Esophagus squamous epithelium (tissue), 5 donors: Measurements from ENCODE around the gene KRTAP10-7. TPM values are rescaled to one million over a fixed set of nuclear protein-coding genes. Genes with fewer than 3 reads are reported as not detected.
"Not testable (repeated sequence)": the region's sequence is repeated elsewhere in the genome, so short reads cannot be mapped to it uniquely, and the experiment has no call there.

ENCODE experiments used
- DNase-seq: peaks from one replicate; lab custom pipeline; 2025; lab: John Stamatoyannopoulos, UW
- H3K27ac ChIP-seq, 4 donors: fragments of 200-600 bp; sonication (generic); one replicate each; pipeline ENCODE4 v1.5.1; 2016 to 2019; ENCODE audit warnings: mild to moderate bottlenecking in 1 of 4
- H3K27me3 ChIP-seq, 4 donors: fragments of 200-600 bp; sonication (generic); 1 replicate in 3 of 4; 2 replicates in 1 of 4; pipeline versions ENCODE4 v1.5.1 to v1.6.0; 2017 to 2021; ENCODE audit warnings: antibody characterized with exemption in 1 of 4
- H3K36me3 ChIP-seq, 3 donors: fragments of 200-600 bp; sonication (generic); one replicate each; pipeline ENCODE4 v1.5.1; 2016 to 2019
- H3K4me1 ChIP-seq, 3 donors: fragments of 200-600 bp; sonication (generic); one replicate each; pipeline ENCODE4 v1.5.1; 2017 to 2019
- H3K4me3 ChIP-seq, 4 donors: fragments of 200-600 bp; sonication (generic); 1 replicate in 3 of 4; 2 replicates in 1 of 4; pipeline ENCODE4 v1.5.1; 2016 to 2019; ENCODE audit warnings: mild to moderate bottlenecking in 2 of 4, moderate library complexity in 1 of 4
- H3K9me3 ChIP-seq, 3 donors: fragments of 200-600 bp; sonication (generic); one replicate each; pipeline ENCODE4 v1.5.1; 2016 to 2019
- CTCF ChIP-seq, 6 experiments: fragments of 450-650 bp in 4 of 6; fragments of 200-600 bp in 2 of 6; sonication (generic) in 2 of 6; IDR thresholded peaks; one replicate each; pipeline ENCODE4 v1.5.1; 2016 to 2019; ENCODE audit warnings: antibody characterized with exemption in 6 of 6, mild to moderate bottlenecking in 4 of 6, moderate library complexity in 4 of 6
- POLR2A ChIP-seq, 4 donors: fragments of 450-650 bp; IDR thresholded peaks; one replicate each; pipeline ENCODE4 v1.6.1; 2017; ENCODE audit warnings: antibody characterized with exemption in 4 of 4, mild to moderate bottlenecking in 4 of 4, moderate library complexity in 3 of 4
- WGBS, 2 donors: methylation state at CpG; one replicate each; pipeline ENCODE4 v1.1.5; 2018; 5-methylcytosine and 5-hydroxymethylcytosine counted together
- intact Hi-C: fragments of 100-400 bp; cut with DNase I; formaldehyde crosslinking; loops from one replicate; pipeline ENCODE4 v1.15.0; 2022
- total RNA-seq, 4 donors: library from RNA; depleted of rRNA; stranded (reverse); fragments of >200 nt; gene quantifications; one replicate each; pipeline ENCODE4 v1.1.0, GENCODE V29; 2016
- donor health status: DM: yes; HTN: yes; CAD: no.

KRTAP10-7 gene
- total RNA-seq, 4 donors from 2014 or later = not detected

- Histone ChIP-seq H3K27ac (no peak overlapping the region), H3K27me3 (peaks cover 0 to 56% (median 0%) of the 10 kb centered on the region in 4 donors), H3K4me1 (no peaks in the 10 kb centered on the region), H3K9me3 (peaks cover 0 to 19% (median 0%) of the 10 kb centered on the region in 3 donors), H3K4me3 (no peak overlapping the region), H3K36me3 (no peaks in the 10 kb centered on the region)
- intact Hi-C loops = no loop called here
- no peak for DNase-seq
- no peak for TF ChIP-seq POLR2A (IDR thresholded peaks at IDR 0.05)
- no peak for TF ChIP-seq CTCF (IDR thresholded peaks at IDR 0.05)
- WGBS, 2 donors = no CpG with 5 or more reads among the region's 12 CpGs
Measured at GRCh38 chr21:44639331-44639655, 38.9 kb downstream of the KRTAP10-7 start.

DNA sequence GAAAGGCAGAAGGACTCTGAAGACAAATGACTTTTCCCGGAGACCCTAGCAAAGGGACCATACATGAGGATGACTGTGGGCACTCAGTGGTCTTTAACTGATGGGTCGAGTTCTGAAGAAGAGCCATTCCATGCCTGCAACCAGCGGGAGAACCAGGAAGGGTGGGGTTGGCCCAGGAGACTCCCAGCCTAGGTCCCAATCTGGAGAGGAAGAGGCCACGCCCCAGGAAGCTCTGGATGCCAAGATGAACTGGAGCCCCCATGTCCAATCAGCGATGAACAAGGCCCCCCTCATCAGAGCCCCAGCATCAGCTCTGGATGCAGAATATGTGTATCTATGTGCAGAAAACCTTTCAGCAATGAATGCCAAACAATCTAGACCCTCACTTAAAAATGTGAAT, 40.4 kb downstream of the KRTAP10-7 start:
- peaks cover 0 to 45% (median 0%) of the 10 kb centered on the region in 4 donors for H3K27me3 ChIP-seq
- H3K4me1 ChIP-seq = no peaks in the 10 kb centered on the region
- DNase-seq = no peak
- no peaks in the 10 kb centered on the region for H3K36me3 ChIP-seq
- TF ChIP-seq POLR2A (IDR thresholded peaks at IDR 0.05) (no peak), CTCF (IDR thresholded peaks at IDR 0.05) (no peak)
- WGBS, 2 donors = 89 to 92% methylated on average over 2 to 5 of the region's 5 CpGs
- peaks cover 0 to 30% (median 8%) of the 10 kb centered on the region in 3 donors for H3K9me3 ChIP-seq
- intact Hi-C loops = no loop called here
- H3K4me3 ChIP-seq = no peak overlapping the region
- no peak overlapping the region for H3K27ac ChIP-seq

DNA sequence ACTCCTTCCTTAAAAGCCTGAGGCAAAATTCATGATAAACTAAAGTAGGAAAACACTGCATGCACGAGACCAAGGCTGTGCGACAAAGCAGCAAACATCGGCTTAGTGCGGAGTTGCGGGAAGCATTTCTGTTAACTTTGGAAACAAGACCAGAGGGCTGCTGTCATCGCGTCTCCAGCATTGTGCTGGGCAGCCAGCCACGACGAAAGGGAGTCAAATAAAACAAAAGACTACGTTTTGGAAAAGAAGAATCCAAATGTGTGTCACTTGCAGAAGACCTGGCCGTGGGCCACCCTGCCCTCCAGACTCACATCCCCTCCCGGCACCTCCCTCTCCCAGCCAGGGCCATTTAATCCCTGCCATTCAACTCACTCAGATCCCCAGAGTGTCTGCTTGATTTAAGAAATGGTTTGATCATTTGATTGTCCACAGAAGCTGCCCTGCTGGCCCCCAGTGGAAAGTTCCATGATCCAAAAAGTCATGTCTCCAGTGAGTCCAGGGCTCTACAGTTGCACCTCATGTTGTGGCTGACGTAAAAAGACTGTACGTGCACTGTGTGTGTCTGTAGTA, 43.4 kb downstream of the KRTAP10-7 start:
- Histone ChIP-seq H3K27me3 (peaks cover 0 to 46% (median 0%) of the 10 kb centered on the region in 4 donors), H3K27ac (no peak overlapping the region), H3K4me1 (no peaks in the 10 kb centered on the region), H3K36me3 (no peaks in the 10 kb centered on the region), H3K4me3 (no peak overlapping the region), H3K9me3 (peaks cover 0 to 30% (median 8%) of the 10 kb centered on the region in 3 donors)
- intact Hi-C loops = no loop called here
- no peak for DNase-seq
- WGBS, 2 donors = 39 to 71% methylated on average over 14 of the region's 14 CpGs
- TF ChIP-seq POLR2A (IDR thresholded peaks at IDR 0.05) = no peak
- TF ChIP-seq CTCF (IDR thresholded peaks at IDR 0.05) = no peak

GRCh38 chr21:44644878-44645277, 44.5 kb downstream of the KRTAP10-7 start:
- intact Hi-C loops = no loop called here
- no peak overlapping the region for H3K27ac ChIP-seq
- no peaks in the 10 kb centered on the region for H3K4me1 ChIP-seq
- no peak overlapping the region for H3K4me3 ChIP-seq
- DNase-seq = no peak
- H3K9me3 ChIP-seq = peaks cover 0 to 30% (median 8%) of the 10 kb centered on the region in 3 donors
- no peaks in the 10 kb centered on the region for H3K36me3 ChIP-seq
- peaks cover 0 to 39% (median 0%) of the 10 kb centered on the region in 4 donors for H3K27me3 ChIP-seq
- TF ChIP-seq POLR2A (IDR thresholded peaks at IDR 0.05) (no peak), CTCF (IDR thresholded peaks at IDR 0.05) (no peak)
- 48 to 90% methylated on average over 2 of the region's 2 CpGs for WGBS, 2 donors

GRCh38 chr21:44646366-44647221, 46.2 kb downstream of the KRTAP10-7 start, which contains the start of gene KRTAP10-11:
Gene KRTAP10-11 (plus strand): TSS chr21:44646414. CDS start chr21:44646459, 45 bp downstream.
- H3K4me3 ChIP-seq, DNase-seq, intact Hi-C loops, H3K27ac ChIP-seq, H3K36me3 ChIP-seq, H3K4me1 ChIP-seq: not testable (repeated sequence)
- H3K27me3 ChIP-seq = peaks cover 0 to 35% (median 0%) of the 10 kb centered on the region in 4 donors
- WGBS, 2 donors = 24 to 57% methylated on average over 3 to 9 of the region's 21 CpGs
- H3K9me3 ChIP-seq = peaks cover 0 to 20% (median 8%) of the 10 kb centered on the region in 3 donors
